GM21825 (cell line): ENCODE measurements around the gene ATPAF1.
"Not testable (repeated sequence)": the region's sequence is repeated elsewhere in the genome, so short reads cannot be mapped to it uniquely, and the experiment has no call there.

Source experiments
- ATAC-seq: cut with Tn5 transposase; IDR thresholded peaks from one replicate; pipeline ENCODE4 v1.9.1; 2021; ENCODE audit warnings: mild to moderate bottlenecking, moderate library complexity; ENCODE audit not compliant: unreplicated experiment

ATPAF1 gene

DNA sequence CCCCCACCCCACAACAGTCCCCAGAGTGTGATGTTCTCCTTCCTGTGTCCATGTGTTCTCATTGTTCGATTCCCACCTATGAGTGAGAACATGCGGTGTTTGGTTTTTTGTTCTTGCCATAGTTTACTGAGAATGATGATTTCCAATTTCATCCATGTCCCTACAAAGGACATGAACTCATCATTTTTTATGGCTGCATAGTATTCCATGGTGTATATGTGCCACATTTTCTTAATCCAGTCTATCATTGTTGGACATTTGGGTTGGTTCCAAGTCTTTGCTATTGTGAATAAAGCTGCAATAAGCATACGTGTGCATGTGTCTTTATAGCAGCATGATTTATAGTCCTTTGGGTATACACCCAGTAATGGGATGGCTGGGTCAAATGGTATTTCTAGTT lies 17.0 kb downstream of the ATPAF1 start:
- ATAC-seq, result not testable (repeated sequence)

DNA sequence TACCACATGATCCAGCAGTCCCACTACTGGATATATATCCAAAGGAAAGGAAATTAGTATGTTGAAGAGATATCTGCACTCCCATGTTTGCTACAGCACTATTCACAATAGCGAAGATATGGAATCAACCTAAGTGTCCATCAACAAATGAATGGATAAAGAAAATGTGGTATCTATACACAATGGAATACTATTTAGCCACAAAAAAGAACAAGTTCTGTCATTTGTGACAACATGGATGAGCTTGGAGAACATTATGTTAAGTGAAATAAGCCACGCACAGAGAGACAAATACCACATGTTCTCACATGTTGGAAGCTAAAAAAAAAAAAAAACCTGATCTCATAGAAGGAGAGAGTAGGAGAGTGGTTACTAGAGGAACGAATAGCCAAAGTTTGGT lies 17.7 kb downstream of the ATPAF1 start:
- no peak for ATAC-seq

DNA sequence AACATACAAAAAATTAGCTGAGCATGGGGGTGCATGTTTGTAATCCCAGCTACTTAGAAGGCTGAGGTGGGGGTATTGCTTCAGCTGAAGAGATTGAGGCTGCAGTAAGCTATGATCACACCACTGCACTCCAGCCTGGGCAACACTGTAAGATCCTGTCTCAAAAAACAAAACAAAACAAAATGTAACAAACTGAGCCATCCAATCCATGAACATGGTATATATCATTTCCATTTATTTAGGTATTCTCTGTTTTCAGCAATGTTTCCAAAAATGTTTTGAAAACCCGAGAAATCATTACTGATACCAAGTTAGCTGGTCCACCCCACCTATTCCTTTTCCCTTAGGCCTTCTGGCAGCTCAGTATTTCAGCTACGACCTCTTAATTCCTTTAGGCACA lies 18.4 kb downstream of the ATPAF1 start:
- ATAC-seq, result no peak

DNA sequence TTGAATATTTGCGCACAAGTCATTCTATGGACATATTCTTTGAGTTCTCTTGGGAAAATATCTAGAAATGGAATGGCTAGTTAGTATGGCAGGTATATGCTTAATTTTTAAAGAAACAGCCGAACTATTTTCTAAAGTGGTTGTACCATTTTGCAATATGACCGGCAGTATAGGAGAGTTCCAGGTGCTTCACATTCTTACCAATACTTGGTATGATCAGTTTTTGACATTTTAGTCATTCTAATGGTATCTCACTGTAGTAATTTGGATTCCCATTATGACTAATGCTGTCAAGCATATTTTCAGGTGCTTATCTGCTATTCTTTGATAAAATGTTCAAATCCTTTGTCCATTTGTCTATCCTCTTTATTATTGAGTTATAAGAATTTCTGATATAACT lies 20.6 kb downstream of the ATPAF1 start:
- no peak for ATAC-seq

DNA sequence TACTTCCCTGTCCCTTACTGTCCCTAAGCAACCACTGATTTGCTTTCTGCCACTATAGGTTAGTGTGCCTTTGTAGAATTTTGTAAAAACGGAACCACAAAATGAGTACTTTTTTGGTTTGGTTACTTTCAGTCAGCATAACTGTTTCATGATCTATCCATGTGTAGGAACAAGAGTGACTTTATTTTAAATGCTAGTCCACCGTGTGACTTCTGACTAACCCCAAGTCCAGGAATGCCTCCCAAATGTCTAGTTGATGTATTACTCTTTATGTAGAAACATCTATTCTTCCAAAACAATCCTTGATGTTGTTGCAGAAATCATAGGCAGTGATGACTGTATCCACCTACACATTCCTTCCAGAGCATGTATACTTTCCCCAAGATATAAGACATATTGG lies 21.3 kb downstream of the ATPAF1 start:
- ATAC-seq, result no peak

DNA sequence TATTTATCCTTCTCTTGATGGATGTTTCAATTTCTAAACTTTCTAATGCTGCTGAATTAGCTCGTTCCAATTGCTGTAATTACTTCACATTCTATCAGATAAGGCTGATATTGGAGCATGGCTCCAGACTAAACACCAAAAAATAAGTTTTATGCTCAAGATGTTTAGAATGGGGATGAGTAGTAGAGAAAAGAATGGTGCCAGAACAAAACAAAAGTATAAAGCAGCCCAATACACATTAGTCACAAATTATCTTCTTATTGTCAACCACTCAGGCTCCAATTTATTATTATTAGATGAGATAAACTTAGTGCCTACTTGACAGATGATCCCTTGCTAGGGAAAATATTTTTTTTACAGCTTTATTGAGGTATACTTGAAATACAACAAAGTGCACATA lies 21.8 kb downstream of the ATPAF1 start:
- no peak for ATAC-seq

DNA sequence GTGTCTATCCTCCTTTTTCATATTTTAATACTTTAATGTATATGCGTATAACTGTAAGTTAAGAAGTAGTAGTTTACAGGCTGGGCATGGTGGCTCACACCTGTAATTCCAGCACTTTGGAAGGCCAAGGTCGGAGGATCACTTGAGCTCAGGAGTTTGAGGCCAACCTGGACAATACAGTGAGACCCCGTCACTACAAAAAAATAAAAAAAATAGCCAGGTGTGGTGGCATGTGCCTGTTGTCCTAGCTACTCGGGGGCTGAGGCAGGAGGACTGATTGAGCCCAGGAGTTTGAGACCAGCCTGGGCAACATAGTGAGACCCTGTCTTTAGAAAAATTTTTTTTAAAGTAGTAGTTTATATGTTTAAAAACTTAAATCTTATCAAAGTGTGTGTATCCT lies 22.3 kb downstream of the ATPAF1 start:
- ATAC-seq, result no peak

DNA sequence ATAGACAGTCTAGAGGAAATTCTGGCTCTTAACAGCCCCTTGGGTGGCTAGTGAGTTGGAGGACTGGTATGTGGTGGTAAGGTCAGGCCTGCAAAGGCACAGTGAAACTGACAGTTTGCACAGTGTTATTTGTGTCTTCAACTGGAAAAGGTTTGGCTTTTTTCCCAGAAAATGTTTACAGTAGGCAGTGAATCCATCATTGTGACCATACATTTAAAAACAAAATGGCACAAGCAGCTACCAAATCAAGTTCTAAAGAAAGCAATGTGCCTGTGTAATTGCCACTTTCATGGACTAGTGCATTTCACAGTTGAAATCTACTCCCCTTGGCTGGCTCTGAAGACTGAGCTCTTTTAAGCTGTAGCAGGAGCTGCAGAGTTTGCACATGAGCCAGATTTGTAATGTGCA lies 24.8 kb downstream of the ATPAF1 start:
- no peak for ATAC-seq

DNA sequence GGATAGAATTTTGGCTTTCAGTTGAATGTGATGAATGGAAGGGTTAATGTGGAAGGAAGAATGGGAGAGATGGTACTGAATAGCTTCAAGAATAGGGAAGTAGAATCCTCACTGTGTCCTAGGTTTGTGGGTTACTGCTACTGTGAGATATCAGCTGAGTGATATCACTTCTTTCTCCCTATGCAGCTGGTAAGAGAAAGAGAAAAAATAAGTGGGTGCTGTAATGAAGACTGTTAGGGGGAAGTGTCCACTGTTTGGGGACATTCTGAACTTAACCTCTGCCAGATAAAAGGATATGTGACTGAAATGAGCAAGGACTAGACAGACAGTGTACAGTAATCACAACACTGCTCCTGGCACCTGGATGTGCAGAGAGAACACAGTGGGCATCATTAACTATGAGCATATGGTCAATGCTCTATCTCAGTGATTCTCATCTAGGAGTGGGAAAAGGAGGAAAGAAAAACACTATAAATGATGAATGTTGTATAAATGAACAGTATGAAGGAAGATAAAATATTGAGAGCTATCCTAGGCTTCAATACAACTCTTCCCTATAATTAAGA lies 26.0 kb downstream of the ATPAF1 start:
- no peak for ATAC-seq

DNA sequence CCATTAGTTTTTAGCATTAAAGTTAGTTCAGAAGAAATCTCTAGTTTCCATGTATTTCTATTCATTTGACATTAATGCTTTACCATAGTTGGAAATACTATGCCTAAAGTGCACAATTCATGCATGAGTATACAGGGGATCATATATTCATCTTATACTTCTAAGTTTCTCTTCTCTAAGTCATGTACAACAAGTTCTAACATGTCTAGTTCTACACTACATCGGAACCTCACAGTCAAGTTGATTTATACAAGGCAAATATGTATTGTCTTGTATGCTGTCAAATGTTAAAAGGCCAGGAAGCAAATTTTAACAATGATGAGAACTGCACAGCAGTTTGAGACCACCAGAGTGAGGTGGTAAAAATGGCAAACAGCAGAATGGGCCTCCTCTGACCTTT lies 28.6 kb downstream of the ATPAF1 start:
- no peak for ATAC-seq

DNA sequence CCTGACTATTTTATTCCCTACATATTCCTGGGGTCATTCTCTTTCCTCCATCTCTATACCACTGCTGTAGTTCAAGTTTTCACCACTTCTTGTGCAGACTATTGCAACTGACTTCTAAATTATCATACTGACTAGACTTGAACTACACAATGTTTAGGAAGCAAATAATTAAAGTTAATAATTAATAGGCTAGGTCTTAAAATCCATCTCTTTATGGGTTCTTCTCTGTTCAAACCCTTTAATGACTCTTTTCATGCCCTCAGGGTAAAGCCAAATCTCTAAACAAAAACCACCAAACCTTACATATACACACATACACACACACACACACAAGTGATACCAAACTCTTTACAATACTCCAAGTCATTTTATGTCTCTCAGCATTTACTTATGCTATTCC lies 29.2 kb downstream of the ATPAF1 start:
- no peak for ATAC-seq

DNA sequence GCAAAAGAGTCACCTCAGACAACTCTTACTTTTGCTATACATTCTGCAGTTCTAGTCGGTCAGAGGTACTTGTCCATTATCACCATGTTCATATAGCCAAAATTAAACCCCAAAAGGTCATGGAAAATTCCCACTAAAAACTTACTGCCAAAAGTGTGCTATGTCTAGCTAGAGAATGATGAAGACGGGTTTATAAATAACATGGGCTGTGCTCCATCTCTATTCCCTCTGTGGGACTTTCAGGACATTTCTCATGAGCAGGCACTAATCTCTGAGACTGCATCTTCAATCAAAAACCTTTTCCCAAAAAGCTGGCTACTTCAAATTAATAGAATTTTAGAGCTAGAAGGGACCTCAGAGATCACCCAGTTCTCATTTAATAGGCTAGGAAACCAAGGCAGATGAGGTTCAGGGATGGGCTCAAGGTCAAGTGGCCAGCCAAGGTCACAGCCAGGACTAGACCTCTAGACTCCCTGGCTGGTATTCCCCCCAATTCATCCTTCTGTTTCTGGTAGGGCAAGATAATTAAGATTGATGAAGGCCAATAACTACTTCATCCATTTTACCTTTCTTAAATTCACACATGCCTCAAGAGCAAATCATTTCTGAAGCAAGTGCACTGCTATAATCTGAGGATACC lies 30.6 kb downstream of the ATPAF1 start:
- ATAC-seq, result no peak

DNA sequence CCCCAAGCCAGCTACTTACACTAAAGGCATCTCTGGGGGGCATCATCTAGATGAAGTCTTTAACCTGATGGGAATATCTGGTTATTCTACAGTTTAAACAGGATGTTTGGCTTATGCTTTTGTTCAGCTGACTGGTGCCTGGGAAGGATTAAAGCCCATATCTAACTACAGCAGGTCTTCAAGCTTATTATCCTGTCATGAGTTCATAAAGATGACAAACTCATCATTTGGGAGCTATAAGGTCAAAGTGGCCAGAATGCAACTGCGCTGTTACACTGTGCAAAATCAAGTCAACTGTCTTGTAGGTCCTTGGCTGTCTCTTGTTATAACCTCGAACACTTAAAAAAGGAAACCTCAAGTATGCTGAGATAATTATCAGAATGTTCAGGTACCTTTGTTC lies 33.0 kb downstream of the ATPAF1 start:
- ATAC-seq, result no peak

DNA sequence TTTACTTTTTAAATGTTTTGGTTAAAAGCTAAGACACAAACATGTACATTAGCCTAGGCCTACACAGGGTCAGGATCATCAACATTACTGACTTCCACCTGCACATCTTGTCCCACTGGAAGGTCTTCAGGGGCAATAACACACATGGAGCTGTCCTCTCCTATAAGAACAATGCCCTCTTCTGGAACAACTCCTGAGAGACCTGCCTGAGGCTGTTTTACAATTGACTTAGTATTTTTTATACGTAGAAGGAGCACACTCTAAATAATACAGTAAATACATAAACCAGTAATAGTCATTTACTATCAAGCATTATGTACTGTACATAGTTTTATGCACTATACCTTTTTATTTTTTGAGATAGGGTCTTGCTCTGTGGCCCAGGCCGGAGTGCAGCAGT lies 37.4 kb downstream of the ATPAF1 start:
- no peak for ATAC-seq

DNA sequence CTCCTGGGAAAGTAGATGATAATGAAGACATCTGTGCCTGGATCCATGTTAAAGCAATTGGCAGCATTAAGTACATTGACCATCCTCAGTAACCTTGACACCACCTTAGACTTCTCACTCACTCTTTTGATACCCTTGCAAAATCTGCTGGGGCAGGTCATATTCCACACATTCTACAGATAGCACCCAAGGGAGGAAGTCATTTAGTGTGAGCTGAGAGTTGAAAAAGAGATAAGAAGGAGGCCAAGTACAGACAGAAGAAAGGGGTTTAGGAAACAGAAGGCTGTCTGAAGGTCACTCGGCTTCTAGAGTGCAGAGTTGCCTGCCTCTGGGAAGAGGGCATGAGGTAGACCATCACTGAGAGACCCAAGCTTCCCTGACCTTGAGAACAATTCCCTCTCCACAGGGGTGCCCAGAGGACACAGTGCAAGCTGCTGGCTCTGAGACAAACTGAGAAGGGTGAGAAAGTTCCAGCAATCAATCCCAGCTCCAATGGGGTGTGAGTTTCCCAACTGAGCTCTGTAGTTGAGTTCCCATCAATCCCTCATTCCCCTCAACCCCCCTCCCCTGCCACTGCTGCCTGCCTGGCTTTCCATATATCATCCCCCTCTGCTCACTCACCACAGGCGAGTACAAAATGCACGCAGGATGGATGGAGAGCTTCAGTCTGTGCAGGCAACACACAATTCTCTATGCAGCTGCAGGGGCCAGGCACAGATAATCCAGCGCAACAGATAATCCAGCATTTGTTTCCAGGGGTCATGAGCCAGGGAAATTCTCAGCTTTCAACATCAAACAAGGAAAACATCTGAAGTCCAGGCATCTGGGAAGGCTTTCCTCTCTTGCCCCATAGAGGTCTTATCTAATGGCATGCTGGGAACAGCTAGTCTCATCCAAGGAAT lies 44.2 kb downstream of the ATPAF1 start:
- no peak for ATAC-seq

DNA sequence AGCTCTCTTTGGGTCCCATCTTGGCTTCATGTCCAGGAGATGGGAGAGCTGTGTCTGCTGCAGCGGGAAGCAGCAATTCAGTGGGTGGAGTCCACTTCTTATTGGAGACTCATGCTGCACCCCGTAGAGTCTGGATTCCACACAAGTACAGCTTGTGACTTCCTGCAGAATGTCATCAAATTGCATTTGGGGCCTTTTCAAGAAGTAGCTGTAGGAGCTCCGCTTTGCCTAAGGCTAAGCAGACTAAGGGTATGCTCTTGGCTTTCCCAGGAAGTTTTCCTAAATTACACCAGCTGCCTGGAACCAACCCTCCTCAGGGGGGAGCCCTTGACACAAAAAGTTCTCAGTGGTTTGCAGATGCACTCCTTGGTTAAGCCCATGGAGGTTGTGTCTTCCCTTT lies 45.8 kb downstream of the ATPAF1 start:
- no peak for ATAC-seq

DNA sequence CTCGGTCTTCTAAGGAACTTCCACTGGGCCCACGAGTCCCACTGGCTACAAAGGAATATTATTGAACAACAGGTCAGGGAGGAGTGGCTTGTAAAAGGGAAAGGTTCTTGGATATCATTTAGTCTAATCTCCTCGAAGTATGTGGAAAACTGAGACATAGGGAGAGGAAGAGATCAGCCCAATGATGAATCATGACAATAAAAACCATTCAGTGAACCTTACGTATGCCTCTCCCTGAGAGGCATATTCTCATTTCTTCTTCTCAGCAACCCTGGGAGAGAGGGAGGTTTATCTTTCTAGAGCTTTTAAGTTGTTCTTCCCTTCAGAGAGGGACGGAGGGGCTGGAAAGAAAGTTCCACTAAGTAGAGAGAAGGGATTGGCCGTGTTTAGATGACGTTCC lies 46.2 kb downstream of the ATPAF1 start:
- no peak for ATAC-seq

DNA sequence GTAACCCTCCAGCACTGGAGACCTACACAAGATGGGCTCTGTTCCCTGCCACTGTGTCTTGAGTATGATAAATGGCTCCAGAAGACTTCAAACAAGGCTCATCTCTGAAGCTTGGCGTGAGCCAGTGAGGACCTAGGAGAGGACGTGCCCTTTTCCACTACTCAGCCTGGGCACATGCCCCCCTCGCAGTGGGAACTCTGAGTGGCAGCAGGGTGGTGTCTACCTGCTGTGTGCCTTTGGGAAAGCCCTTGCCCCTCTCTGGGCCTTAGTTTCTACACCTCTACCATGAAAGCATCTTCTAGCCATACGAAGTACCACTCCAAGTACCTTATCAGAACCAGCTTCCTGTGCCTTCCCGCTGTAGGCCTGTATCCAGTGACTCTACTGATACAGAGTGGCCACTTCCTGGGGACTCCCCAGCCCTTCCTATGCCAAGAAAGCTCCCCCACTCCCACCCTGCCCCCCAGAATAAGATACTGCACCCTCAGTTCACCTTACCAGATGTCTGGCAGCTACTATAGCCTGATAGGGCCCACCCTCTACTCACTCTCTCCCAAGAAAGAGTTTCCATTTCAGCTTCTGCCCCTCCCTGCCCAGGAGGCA lies 48.4 kb downstream of the ATPAF1 start:
- ATAC-seq, result no peak

DNA sequence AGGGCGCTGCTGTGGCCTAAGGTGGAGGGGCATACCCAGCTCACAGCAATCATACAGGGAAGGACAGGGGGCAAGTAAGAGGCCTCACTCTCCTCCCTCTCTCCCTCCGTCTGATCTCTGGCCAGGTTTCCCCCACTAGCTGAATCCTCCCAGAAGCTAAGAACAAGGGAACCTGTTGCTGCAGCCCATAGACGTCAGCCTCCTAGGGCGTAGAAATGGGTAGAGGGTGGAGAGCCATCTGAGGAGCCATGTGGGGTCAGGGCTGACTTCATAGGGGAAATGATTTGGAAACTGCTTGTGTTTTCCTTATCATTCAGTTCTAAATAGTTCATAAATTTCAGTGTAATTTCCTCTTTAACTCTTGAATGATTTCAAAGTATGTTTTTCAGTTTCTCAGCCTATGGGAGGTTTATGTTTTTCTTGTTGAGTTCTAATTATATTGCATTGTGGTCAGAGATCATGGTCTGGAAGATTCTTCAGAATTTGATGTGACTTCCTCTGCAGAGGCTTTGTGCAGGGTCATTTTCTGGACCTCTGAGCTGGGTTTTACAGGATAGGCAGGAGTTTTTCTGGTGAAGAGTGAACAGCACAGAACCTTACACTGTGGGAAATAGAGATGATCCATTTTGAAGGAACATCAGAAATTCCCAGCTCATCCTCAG lies 49.3 kb downstream of the ATPAF1 start:
- ATAC-seq, result no peak

DNA sequence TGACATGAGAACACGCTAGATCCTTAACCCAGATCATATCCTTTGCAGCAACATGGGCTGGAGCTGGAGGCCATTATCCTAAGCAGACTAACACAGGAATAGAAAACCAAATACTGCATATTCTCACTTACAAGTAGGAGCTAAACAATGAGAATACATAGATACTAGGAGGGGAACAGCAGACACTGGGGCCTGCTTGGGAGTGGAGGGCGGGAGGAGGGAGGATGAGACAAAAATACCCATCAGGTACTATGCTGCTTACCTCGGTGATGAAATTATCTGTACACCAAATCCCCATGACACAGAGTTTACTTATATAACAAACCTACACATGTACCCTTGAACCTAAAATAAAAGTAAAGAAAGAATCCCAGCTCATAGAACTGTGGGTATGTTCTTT lies 50.3 kb downstream of the ATPAF1 start:
- ATAC-seq, result no peak

DNA sequence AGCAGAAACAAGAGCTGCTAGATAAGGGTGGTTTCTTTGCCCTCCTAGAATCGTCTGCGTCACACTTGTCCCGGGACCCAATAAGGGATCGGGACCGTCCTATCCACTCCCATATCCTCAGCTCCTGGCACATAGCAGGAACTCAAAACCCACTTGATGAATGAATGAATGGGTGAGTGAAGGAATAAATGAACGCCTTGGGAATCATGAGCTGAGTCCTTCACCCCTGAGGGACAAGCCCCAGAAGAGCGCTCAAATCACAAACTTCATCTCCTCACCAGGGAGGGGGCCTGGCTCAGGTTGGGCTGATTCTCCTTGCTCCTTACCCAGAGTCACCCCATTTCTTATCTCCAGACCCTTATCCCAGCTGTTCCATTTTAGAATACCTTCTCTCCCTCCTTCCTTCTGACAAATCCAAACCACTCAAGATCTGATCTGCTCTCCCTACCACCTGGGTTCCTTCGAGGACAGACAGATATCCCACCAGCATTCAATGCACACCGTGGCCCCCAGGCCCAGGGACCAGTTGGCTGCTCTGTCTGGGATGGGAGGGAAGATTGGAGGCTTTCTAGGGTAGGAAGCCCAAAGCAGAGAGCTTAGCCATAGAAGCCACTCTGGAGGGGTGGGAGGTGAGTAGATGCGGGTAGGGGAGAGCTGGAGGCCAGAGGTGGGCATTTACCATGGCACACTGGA lies 50.9 kb downstream of the ATPAF1 start:
- ATAC-seq, result no peak
